H1 (cell line): ENCODE measurements around the gene PPRC1. TPM values are rescaled to one million over a fixed set of nuclear protein-coding genes. Genes with fewer than 3 reads are reported as not detected.

Experiments used
- CTCF ChIA-PET: fragments of 300-600 bp; sonication (Branson Sonifier 250); formaldehyde crosslinking; loops from one replicate; lab custom pipeline; 2021; ENCODE audit not compliant: partially characterized antibody; lab: Charles Lee
- POLR2A ChIA-PET: fragments of 300-600 bp; sonication (Branson Sonifier 250); formaldehyde crosslinking; loops from one replicate; lab custom pipeline; 2021; ENCODE audit warnings: inconsistent platforms; ENCODE audit not compliant: partially characterized antibody; lab: Charles Lee
- DNase-seq, 2 experiments: peaks; one replicate each; pipeline versions ENCODE4 v3.0.0 to v3.0.0-alpha.2; 2010 to 2022; ENCODE audit warnings: low spot score in 2 of 2, low read depth in 1 of 2, mixed read lengths in 1 of 2
- FAIRE-seq: peaks from 2 replicates; lab custom pipeline; 2011; peaks lifted over from hg19 to GRCh38; lab: Jason Lieb, UNC
- H2AFZ ChIP-seq: 2 replicates; pipeline ENCODE4 v1.8.1; 2012; ENCODE audit warnings: low read length, inconsistent platforms
- H2AK5ac ChIP-seq: 2 replicates; pipeline ENCODE4 v1.6.1; 2013; ENCODE audit warnings: low read depth, low read length
- H2BK120ac ChIP-seq: replicated peaks from 2 replicates; pipeline ENCODE3; 2013; ENCODE audit warnings: low read depth, low read length, inconsistent platforms
- H2BK12ac ChIP-seq: 2 replicates; pipeline ENCODE4 v1.6.1; 2013; ENCODE audit warnings: low read depth, low read length
- H2BK15ac ChIP-seq: 2 replicates; pipeline ENCODE4 v1.6.1; 2013; ENCODE audit warnings: low read length
- H2BK20ac ChIP-seq: 2 replicates; pipeline ENCODE4 v1.6.1; 2013; ENCODE audit warnings: low read length
- H2BK5ac ChIP-seq: 2 replicates; pipeline ENCODE4 v1.6.1; 2013; ENCODE audit warnings: low read depth, low read length
- H3K14ac ChIP-seq: 2 replicates; pipeline ENCODE4 v1.6.1; 2013; ENCODE audit warnings: inconsistent platforms; ENCODE audit not compliant: insufficient read length
- H3K18ac ChIP-seq: 2 replicates; pipeline ENCODE4 v1.6.1; 2013; ENCODE audit warnings: low read length; ENCODE audit errors: extremely low read depth
- H3K23ac ChIP-seq: 2 replicates; pipeline ENCODE4 v1.6.1; 2013; ENCODE audit warnings: inconsistent platforms; ENCODE audit not compliant: insufficient read length
- H3K23me2 ChIP-seq: 2 replicates; pipeline ENCODE4 v1.6.1; 2013; ENCODE audit warnings: low read depth, low read length
- H3K27ac ChIP-seq: 2 replicates; pipeline ENCODE4 v1.6.1; 2011; ENCODE audit warnings: low read depth, low read length, inconsistent platforms
- H3K27me3 ChIP-seq, 4 experiments: replicated peaks in 1 of 4; 1 replicate in 1 of 4; 2 replicates in 3 of 4; pipeline versions ENCODE4 v1.6.1 to v1.8.1; 2011 to 2013; ENCODE audit warnings: low read length in 3 of 4, mild to moderate bottlenecking in 3 of 4, inconsistent platforms in 2 of 4, mixed read lengths in 2 of 4, moderate library complexity in 1 of 4; ENCODE audit not compliant: control insufficient read depth in 3 of 4, insufficient read depth in 3 of 4; ENCODE audit errors: extremely low read depth in 1 of 4
- H3K36me3 ChIP-seq, 4 experiments: 2 replicates each; pipeline versions ENCODE4 v1.6.1 to v1.8.1; 2011 to 2013; ENCODE audit warnings: mild to moderate bottlenecking in 4 of 4, low read length in 3 of 4, moderate library complexity in 2 of 4, control low read depth in 1 of 4, inconsistent platforms in 1 of 4; ENCODE audit not compliant: insufficient read depth in 4 of 4, control insufficient read depth in 2 of 4
- H3K4ac ChIP-seq: replicated peaks from 2 replicates; pipeline ENCODE3; 2013; ENCODE audit warnings: low read length, low read depth, mixed read lengths, inconsistent platforms; ENCODE audit not compliant: insufficient read length
- H3K4me1 ChIP-seq, 4 experiments: replicated peaks in 1 of 4; 1 replicate in 1 of 4; 2 replicates in 3 of 4; pipeline versions ENCODE4 v1.6.1 to v1.8.1; 2011 to 2013; ENCODE audit warnings: low read length in 3 of 4, inconsistent platforms in 2 of 4, mixed read lengths in 1 of 4; ENCODE audit not compliant: insufficient read depth in 4 of 4, control insufficient read depth in 3 of 4
- H3K4me2 ChIP-seq, 2 experiments: 2 replicates each; pipeline versions ENCODE4 v1.6.1 to v1.8.1; 2011 to 2013; ENCODE audit warnings: low read depth in 2 of 2, low read length in 2 of 2, control low read depth in 1 of 2, inconsistent platforms in 1 of 2, mild to moderate bottlenecking in 1 of 2; ENCODE audit not compliant: insufficient read depth in 1 of 2
- H3K4me3 ChIP-seq, 4 experiments: fragments of 200-600, 300-600 bp in 1 of 4; sonication (generic), shearing (Covaris generic), sonication (Bioruptor Twin) in 1 of 4; 2 replicates each; pipeline versions ENCODE4 v1.5.1 to v1.8.1; 2011 to 2016; ENCODE audit warnings: low read length in 4 of 4, low read depth in 3 of 4, control low read depth in 2 of 4, inconsistent platforms in 2 of 4, mild to moderate bottlenecking in 2 of 4, mixed read lengths in 1 of 4, moderate library complexity in 1 of 4; ENCODE audit not compliant: insufficient read depth in 2 of 4; ENCODE audit errors: extremely low read depth in 1 of 4
- H3K56ac ChIP-seq: replicated peaks from 2 replicates; pipeline ENCODE3; 2013; ENCODE audit warnings: low read depth, mild to moderate bottlenecking, mixed read lengths, low read length, inconsistent platforms; ENCODE audit not compliant: insufficient read length
- H3K79me1 ChIP-seq: 2 replicates; pipeline ENCODE4 v1.6.1; 2013; ENCODE audit warnings: low read depth, low read length, control low read depth
- H3K79me2 ChIP-seq, 2 experiments: 2 replicates each; pipeline versions ENCODE4 v1.6.1 to v1.8.1; 2012 to 2013; ENCODE audit warnings: low read length in 2 of 2, mild to moderate bottlenecking in 2 of 2, inconsistent platforms in 1 of 2; ENCODE audit not compliant: insufficient read depth in 2 of 2, control insufficient read depth in 1 of 2
- H3K9ac ChIP-seq, 4 experiments: replicated peaks in 1 of 4; 1 replicate in 1 of 4; 2 replicates in 3 of 4; pipeline versions ENCODE4 v1.6.1 to v1.8.1; 2011 to 2013; ENCODE audit warnings: low read depth in 3 of 4, low read length in 3 of 4, control low read depth in 2 of 4, mild to moderate bottlenecking in 2 of 4, moderate library complexity in 2 of 4, inconsistent platforms in 1 of 4; ENCODE audit errors: extremely low read depth in 1 of 4
- H3K9me3 ChIP-seq, 2 experiments: 2 replicates each; pipeline versions ENCODE4 v1.6.1 to v1.8.1; 2012 to 2013; ENCODE audit warnings: mild to moderate bottlenecking in 2 of 2, moderate library complexity in 2 of 2, control low read depth in 1 of 2, inconsistent platforms in 1 of 2, low read depth in 1 of 2, low read length in 1 of 2, mixed read lengths in 1 of 2; ENCODE audit not compliant: insufficient read depth in 2 of 2
- H4K20me1 ChIP-seq, 2 experiments: replicated peaks in 1 of 2; 2 replicates each; pipeline versions ENCODE3 to v1.8.1; 2011 to 2013; ENCODE audit warnings: inconsistent platforms in 2 of 2, low read length in 2 of 2, mild to moderate bottlenecking in 1 of 2; ENCODE audit not compliant: insufficient read depth in 2 of 2, control insufficient read depth in 1 of 2
- H4K5ac ChIP-seq: 2 replicates; pipeline ENCODE4 v1.6.1; 2013; ENCODE audit warnings: low read length, low read depth, mixed read lengths, inconsistent platforms; ENCODE audit not compliant: insufficient read length
- H4K8ac ChIP-seq: 2 replicates; pipeline ENCODE4 v1.8.0; 2013; ENCODE audit warnings: mild to moderate bottlenecking, moderate library complexity, low read length, inconsistent platforms; ENCODE audit not compliant: insufficient read depth; ENCODE audit errors: extremely low read depth
- H4K91ac ChIP-seq: replicated peaks from 2 replicates; pipeline ENCODE3; 2013; ENCODE audit warnings: low read length, mixed read lengths, inconsistent platforms; ENCODE audit not compliant: insufficient read length
- CBX5 ChIP-seq: fragments of 300-800, 300-1000 bp; sonication (generic); IDR thresholded peaks from 2 replicates; pipeline ENCODE4 v1.7.1; 2016; ENCODE audit warnings: antibody characterized with exemption, low read length, low read depth
- CTBP2 ChIP-seq: IDR thresholded peaks from 2 replicates; pipeline ENCODE4 v1.7.0; 2011; ENCODE audit warnings: borderline replicate concordance, mild to moderate bottlenecking, moderate library complexity, mixed read lengths, low read length; ENCODE audit not compliant: insufficient read depth, insufficient read length
- EP300 ChIP-seq, 2 experiments: IDR thresholded peaks; 1 replicate in 1 of 2; 2 replicates in 1 of 2; pipeline ENCODE4 v1.6.1; 2011 to 2012; ENCODE audit warnings: low read depth in 2 of 2, low read length in 2 of 2, mild to moderate bottlenecking in 2 of 2, borderline replicate concordance in 1 of 2, inconsistent platforms in 1 of 2, moderate library complexity in 1 of 2
- GABPA ChIP-seq: IDR thresholded peaks from 2 replicates; pipeline ENCODE4 v1.6.1; 2011; ENCODE audit warnings: mild to moderate bottlenecking, low read length, moderate library complexity, borderline replicate concordance; ENCODE audit not compliant: insufficient read depth
- KDM4A ChIP-seq: IDR thresholded peaks from one replicate; pipeline ENCODE4 v1.7.1; 2012; ENCODE audit warnings: low read depth, mild to moderate bottlenecking, moderate library complexity, low read length, inconsistent platforms; ENCODE audit not compliant: severe bottlenecking
- KDM5A ChIP-seq: fragments of 200-600 bp; IDR thresholded peaks from 2 replicates; pipeline ENCODE4 v1.7.1; 2012; ENCODE audit warnings: mild to moderate bottlenecking, low read length, inconsistent platforms, mixed read lengths
- POLR2A ChIP-seq, 2 experiments: IDR thresholded peaks; 1 replicate in 1 of 2; 2 replicates in 1 of 2; pipeline ENCODE4 v1.6.1; 2011; ENCODE audit warnings: low read depth in 2 of 2, low read length in 2 of 2, mild to moderate bottlenecking in 2 of 2; ENCODE audit errors: control extremely low read depth in 1 of 2
- SAP30 ChIP-seq: fragments of 300-600 bp; sonication (generic); IDR thresholded peaks from 2 replicates; pipeline ENCODE4 v1.7.1; 2012; ENCODE audit warnings: low read length, moderate library complexity, mild to moderate bottlenecking, inconsistent platforms; ENCODE audit not compliant: insufficient read depth, insufficient replicate concordance
- WGBS, 2 experiments: shearing (Covaris generic) in 1 of 2; methylation state at CpG; one replicate each; pipeline versions ENCODE4 v1.1.6 to v1.1.7; 2013 to 2015; ENCODE audit warnings: low lambda C conversion rate in 2 of 2, mixed read lengths in 2 of 2, inconsistent platforms in 1 of 2, low coverage in 1 of 2, missing lambda C conversion rate in 1 of 2; ENCODE audit not compliant: insufficient replicate concordance in 2 of 2, insufficient coverage in 1 of 2, insufficient read length in 1 of 2; ENCODE audit errors: extremely low coverage in 1 of 2, missing lambda C conversion rate in 1 of 2; 5-methylcytosine and 5-hydroxymethylcytosine counted together
- polyA plus RNA-seq, 7 experiments: library from polyadenylated mRNA; depleted of rRNA in 3 of 7; stranded (reverse) in 5 of 7; unstranded in 2 of 7; fragments of >200 nt in 5 of 7; fragments of 200-250 nt in 2 of 7; gene quantifications; 1 replicate in 5 of 7; 2 replicates in 1 of 7; 4 replicates in 1 of 7; pipeline versions ENCODE4 v1.2.1 to v1.2.3, GENCODE V29; 2011 to 2013; ENCODE audit warnings: missing spikeins in 2 of 7, mixed read lengths in 2 of 7
- total RNA-seq: library from RNA; stranded (reverse); fragmentation: NEBNext Ultra II Directional; extraction: Animal tissue kit (Norgen Biotek cat#: 25700); gene quantifications from 2 replicates; pipeline ENCODE4 v1.2.1, GENCODE V29; 2021
- TF ChIP-seq, protein P1 (sequence below), 3 experiments: IDR thresholded peaks; 1 replicate in 2 of 3; 2 replicates in 1 of 3; pipeline versions ENCODE4 v1.5.1 to v1.6.1; 2011; ENCODE audit warnings: low read length in 3 of 3, mild to moderate bottlenecking in 3 of 3, inconsistent platforms in 2 of 3, low read depth in 1 of 3, moderate library complexity in 1 of 3; ENCODE audit not compliant: insufficient read depth in 1 of 3; ENCODE audit errors: control extremely low read depth in 1 of 3

The PPRC1 gene
- total and polyA plus RNA-seq, 2 of the 8 experiments (the other 6 are each of a cell fraction or from before 2014, with no cell fraction given) = 46.5 to 88.4 TPM

GRCh38 chr10:102115775-102116174, 17.1 kb upstream of the PPRC1 start:
- Histone ChIP-seq H3K14ac (no peak overlapping the region), H3K9ac (no peak overlapping the region), H3K23me2 (peaks cover 17% of the 10 kb centered on the region), H3K23ac (no peak overlapping the region), H3K36me3 (peaks cover 4 to 12% (median 7%) of the 10 kb centered on the region in 4 experiments), H3K27ac (no peak overlapping the region), H3K4ac (no peak overlapping the region), H2BK12ac (no peak overlapping the region), H3K4me3 (peak overlapping the region in 2 of 4 experiments; percentile 89 to 96; a peak in 3 of 8 replicates), H2AK5ac (no peak overlapping the region), H2AFZ (no peak overlapping the region), H3K4me1 (peaks cover 22 to 48% (median 31%) of the 10 kb centered on the region in 4 experiments), H2BK15ac (no peak overlapping the region), H3K18ac (no peak overlapping the region), H3K79me2 (peaks cover 24 to 76% of the 10 kb centered on the region in 2 experiments), H3K4me2 (peak overlapping the region; percentile 65 to 69), H2BK120ac (no peak overlapping the region), H4K20me1 (peaks cover 25 to 28% of the 10 kb centered on the region in 2 experiments), H4K8ac (no peak overlapping the region), H3K79me1 (peaks cover 12% of the 10 kb centered on the region; the same call in 1 of the 2 replicates), H3K56ac (no peak overlapping the region), H4K5ac (no peak overlapping the region), H4K91ac (no peak overlapping the region), H2BK5ac (no peak overlapping the region), H2BK20ac (no peak overlapping the region), H3K27me3 (no peaks in the 10 kb centered on the region), H3K9me3 (no peaks in the 10 kb centered on the region)
- 60% methylated on average over 3 of the region's 3 CpGs; no CpG with 5 or more reads in 1 of the 2 experiments for WGBS, 2 experiments
- DNase-seq (no peak), FAIRE-seq (no peak)
- ChIA-PET CTCF (interaction anchor here (0.9 kb wide), 1 partner anchor 13 kb away, joined by 3 read pairs; no protein-coding TSS in a partner anchor), POLR2A (interaction anchor here (0.6 to 5.0 kb wide), 14 partner anchors 9 to 306 kb away, joined by 3 to 34 read pairs (median 4); partner anchors contain the start of genes ARMH3, NOLC1 and PPRC1)
- TF ChIP-seq CTBP2 = no peak
- no peak for TF ChIP-seq POLR2A (IDR thresholded peaks at IDR 0.05; ENCODE audit: control extremely low read depth in 1 of 2, low read depth in 2 of 2, low read length in 2 of 2)
- TF ChIP-seq, protein P1, sequence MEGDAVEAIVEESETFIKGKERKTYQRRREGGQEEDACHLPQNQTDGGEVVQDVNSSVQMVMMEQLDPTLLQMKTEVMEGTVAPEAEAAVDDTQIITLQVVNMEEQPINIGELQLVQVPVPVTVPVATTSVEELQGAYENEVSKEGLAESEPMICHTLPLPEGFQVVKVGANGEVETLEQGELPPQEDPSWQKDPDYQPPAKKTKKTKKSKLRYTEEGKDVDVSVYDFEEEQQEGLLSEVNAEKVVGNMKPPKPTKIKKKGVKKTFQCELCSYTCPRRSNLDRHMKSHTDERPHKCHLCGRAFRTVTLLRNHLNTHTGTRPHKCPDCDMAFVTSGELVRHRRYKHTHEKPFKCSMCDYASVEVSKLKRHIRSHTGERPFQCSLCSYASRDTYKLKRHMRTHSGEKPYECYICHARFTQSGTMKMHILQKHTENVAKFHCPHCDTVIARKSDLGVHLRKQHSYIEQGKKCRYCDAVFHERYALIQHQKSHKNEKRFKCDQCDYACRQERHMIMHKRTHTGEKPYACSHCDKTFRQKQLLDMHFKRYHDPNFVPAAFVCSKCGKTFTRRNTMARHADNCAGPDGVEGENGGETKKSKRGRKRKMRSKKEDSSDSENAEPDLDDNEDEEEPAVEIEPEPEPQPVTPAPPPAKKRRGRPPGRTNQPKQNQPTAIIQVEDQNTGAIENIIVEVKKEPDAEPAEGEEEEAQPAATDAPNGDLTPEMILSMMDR (IDR thresholded peaks at IDR 0.05; ENCODE audit: control extremely low read depth in 1 of 3, insufficient read depth in 1 of 3, low read depth in 1 of 3, low read length in 3 of 3) = no peak
- TF ChIP-seq EP300 (IDR thresholded peaks at IDR 0.05; ENCODE audit: borderline replicate concordance in 1 of 2, low read depth in 2 of 2, low read length in 2 of 2) = no peak
- no peak for TF ChIP-seq SAP30
- no peak for TF ChIP-seq KDM4A
- no peak for TF ChIP-seq CBX5
- TF ChIP-seq GABPA = no peak
- no peak for TF ChIP-seq KDM5A
